Hematopoietic multipotent progenitor cell treated with erythropoietin and hydrocortisone succinate and interleukin-3 and kit ligand, for 6 days (in vitro differentiated cells): ENCODE results near the gene ITGA5.
A peak's percentile ranks its signal among the peaks of the same experiment; 100 is the strongest.
"Not testable (repeated sequence)": the region's sequence is repeated elsewhere in the genome, so short reads cannot be mapped to it uniquely, and the experiment has no call there.

Source experiments
- DNase-seq: peaks from one replicate; pipeline ENCODE4 v3.0.0-alpha.2; 2015

Gene ITGA5

GRCh38 chr12:54368709-54369596, 50.1 kb downstream of the ITGA5 start:
- DNase-seq, result peak; percentile 96

- peak; percentile 44 for DNase-seq
Observed at GRCh38 chr12:54368025-54368708, 50.9 kb downstream of the ITGA5 start.

- peak; percentile 60 for DNase-seq
Observed at GRCh38 chr12:54364413-54364812, 54.7 kb downstream of the ITGA5 start, which contains the start of gene GPR84. Gene GPR84 (minus strand): TSS chr12:54364486. CDS start chr12:54363851, 635 bp downstream.

- DNase-seq, result no peak
Observed at GRCh38 chr12:54363618-54364017, 55.4 kb downstream of the ITGA5 start.

DNA sequence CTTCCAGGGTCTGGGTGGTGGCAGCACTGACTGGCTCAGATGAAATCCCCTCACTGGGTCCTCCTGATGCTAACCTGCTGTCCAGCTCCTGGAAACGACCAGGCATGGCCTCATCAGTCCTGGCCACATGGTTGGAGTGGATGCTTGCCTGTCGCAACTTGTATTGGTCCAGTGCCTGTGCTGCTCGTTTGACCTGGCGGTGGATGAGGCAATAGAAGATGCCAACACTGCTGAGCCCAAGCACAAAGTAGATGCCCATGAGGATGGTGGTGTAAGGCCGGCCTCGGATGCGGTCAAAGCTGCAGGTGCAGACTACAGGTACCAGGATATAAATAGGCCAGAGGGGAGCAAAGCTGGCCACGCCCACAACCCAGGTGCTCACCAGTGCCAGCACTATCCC, 56.0 kb downstream of the ITGA5 start:
- no peak for DNase-seq

DNA sequence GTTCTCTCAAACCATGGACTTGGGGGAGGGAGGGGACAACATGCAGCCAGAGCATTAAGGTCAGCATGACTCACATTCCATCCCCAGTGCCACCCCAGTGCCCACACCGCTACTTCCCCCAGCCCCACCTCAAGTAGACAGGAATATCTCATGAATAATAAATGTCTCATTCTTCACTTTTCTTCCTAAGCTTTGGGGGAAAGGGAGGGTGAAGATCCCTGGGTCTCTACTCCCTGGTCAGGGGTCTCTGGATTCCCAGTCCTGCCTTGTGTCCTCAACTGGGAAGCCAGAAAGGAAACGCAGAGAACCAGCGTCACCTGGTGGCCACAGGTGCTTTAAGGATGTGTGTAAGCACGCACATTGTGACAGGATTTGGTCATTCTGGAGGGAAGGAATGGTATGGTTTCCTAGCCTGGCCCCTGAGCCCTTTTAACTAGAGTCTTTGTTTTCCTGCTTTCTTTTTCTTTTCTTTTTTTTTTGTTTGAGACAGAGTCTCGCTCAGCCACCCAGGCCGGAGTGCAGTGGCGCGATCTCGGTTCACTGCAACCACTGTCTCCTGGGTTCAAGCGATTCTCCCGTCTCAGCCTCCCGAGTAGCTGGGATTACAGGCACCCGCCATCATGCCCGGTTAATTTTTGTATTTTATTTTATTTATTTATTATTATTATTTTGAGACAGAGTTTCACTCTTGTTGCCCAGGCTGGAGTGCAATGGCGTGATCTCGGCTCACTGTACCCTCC, 58.2 kb downstream of the ITGA5 start:
- DNase-seq, result peak; percentile 86

DNA sequence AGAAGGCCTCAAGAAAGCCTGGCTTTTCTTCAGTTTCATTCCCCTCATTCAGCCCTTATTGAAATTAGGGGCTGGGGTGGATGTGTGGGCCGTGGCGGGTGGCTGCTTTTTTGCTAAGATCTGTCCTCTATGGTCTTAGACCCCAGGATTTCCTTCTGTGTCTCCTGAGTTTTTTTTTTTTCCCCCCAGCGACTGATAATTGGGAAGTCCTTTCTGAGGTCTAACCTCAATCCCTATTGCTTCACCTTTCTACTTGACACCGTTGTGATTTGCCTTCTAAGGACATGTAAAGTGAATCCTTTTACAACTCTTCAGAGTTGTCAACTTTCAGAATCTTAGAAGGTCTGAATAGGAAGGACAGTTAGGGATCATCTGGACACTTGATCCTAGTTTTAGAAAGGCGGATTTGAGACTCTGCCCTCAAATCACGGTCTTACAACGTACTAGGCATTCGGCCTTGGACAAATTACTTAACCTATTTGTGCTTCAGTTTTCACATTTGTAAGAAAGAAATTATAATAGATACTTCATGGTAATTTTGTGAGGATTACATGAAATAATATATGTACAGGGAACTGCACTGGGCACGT, 59.2 kb downstream of the ITGA5 start:
- DNase-seq, result no peak

GRCh38 chr12:54358945-54359761, 59.9 kb downstream of the ITGA5 start:
- DNase-seq, result peak; percentile 98

- DNase-seq, result peak; percentile 36
Observed at GRCh38 chr12:54358191-54358944, 60.7 kb downstream of the ITGA5 start.

- DNase-seq, result no peak
Observed at GRCh38 chr12:54357506-54358190, 61.4 kb downstream of the ITGA5 start.

DNA sequence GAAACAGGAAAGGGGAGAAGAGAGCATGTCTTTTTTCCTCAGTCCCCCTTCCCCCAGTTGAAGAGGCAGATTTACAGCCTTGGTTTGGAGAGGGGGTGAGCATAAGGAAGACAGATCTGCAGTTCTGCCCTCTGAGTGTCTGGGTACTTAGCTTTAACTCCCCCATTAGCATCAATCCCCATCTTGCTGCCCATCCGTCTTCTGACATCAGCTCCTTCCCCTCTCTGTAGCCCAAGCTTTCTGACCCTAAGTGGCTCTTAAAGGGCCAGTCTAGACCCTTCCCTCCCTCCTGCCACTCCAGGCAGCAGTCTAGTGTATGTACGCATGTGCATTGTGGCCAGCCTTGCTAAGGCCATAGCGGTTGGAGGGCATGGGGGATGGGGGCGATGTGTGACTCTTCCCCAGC, 62.1 kb downstream of the ITGA5 start:
- DNase-seq, result no peak

DNA sequence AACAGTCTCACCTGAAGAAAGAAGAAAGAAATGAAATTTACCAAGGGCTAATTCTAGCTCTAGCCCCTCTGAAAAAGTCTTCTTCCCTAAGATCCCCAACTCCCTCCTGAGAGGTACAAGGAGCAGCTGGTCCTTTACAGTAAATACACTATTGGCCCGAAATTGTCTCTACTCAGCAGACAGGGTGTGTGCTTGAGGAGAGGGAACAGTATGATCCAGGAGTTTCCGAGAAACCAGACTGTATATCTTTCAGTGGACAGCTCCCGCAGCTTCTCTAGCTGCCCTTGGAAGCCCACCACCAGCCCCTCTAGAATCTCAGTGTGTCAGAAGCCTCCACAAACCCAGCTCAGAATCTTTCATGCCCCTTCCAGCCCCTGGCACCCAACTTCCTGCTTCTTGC, 62.8 kb downstream of the ITGA5 start:
- no peak for DNase-seq

- no peak for DNase-seq
Observed at GRCh38 chr12:54355104-54355815, 63.8 kb downstream of the ITGA5 start.

- not testable (repeated sequence) for DNase-seq
Observed at GRCh38 chr12:54354271-54354670, 64.8 kb downstream of the ITGA5 start.

- DNase-seq, result peak; percentile 38
Observed at GRCh38 chr12:54352891-54353874, 65.9 kb downstream of the ITGA5 start.

DNA sequence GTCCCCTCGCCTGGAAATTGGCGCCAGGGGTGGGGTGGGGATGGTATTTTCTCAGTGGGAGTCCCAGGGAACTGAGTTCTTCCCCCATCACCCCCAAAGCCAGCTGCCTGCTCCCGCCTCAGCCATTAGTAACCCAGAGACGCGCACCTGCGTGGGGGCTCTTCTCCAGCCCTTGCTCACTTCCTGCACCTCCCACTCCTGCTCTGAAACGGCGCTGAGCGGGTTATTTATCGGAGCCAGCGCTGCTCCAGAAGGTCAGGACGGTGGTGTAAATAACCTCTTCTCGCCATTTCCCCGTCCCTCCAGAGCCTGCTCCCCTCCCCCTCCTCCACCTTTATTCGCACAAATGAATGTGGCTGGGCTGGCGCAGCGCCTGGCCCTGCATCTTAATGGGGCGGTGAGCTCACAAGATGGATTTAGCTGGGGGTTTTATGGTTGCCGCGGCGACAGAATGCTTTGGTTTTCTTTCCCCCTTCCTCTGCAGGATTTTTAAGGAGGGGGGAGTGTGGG, 67.0 kb downstream of the ITGA5 start:
- DNase-seq, result no peak

- no peak for DNase-seq
Observed at GRCh38 chr12:54351341-54351740, 67.7 kb downstream of the ITGA5 start.

GRCh38 chr12:54350743-54351142, 68.3 kb downstream of the ITGA5 start:
- DNase-seq, result no peak
